KBM-7 (cell line): ENCODE results near the gene SDHC.
A peak's percentile ranks its signal among the peaks of the same experiment; 100 is the strongest.
"Not testable (repeated sequence)": the region's sequence is repeated elsewhere in the genome, so short reads cannot be mapped to it uniquely, and the experiment has no call there.

ENCODE experiments used
- DNase-seq: peaks from one replicate; pipeline ENCODE4 v3.0.0-alpha.2; 2015
- in situ Hi-C: fragments of 300-500 bp; cut with MboI; formaldehyde crosslinking; loops from 2 replicates; pipeline ENCODE4 v1.14.3; 2020; ENCODE audit warnings: low sequenced_read_pairs, low pct_unique_long_range_greater_than_20kb, mixed read lengths

Gene SDHC

GRCh38 chr1:161307892-161308638 is 6.1 kb upstream of the SDHC start:
- in situ Hi-C loops = no loop called here
- no peak for DNase-seq

- no peak for DNase-seq
- in situ Hi-C loops = no loop called here
Observed at GRCh38 chr1:161309868-161310267, 4.3 kb upstream of the SDHC start, which contains the start of gene MPZ. TSS of gene MPZ (minus strand) at chr1:161309968. CDS start at chr1:161309905, 63 bp downstream.

- in situ Hi-C loops = no loop called here
- DNase-seq = no peak
Observed at GRCh38 chr1:161311595-161312181, 2.5 kb upstream of the SDHC start.

GRCh38 chr1:161313554-161314200 is 504 bp upstream of the SDHC start:
- no peak for DNase-seq
- in situ Hi-C loops = no loop called here

- DNase-seq = peak; percentile 30
- in situ Hi-C loops = not testable (repeated sequence)
Observed at GRCh38 chr1:161315841-161316674, 1.9 kb downstream of the SDHC start.

- DNase-seq = no peak
- in situ Hi-C loops = no loop called here
Observed at GRCh38 chr1:161324020-161324419, 9.8 kb downstream of the SDHC start.

GRCh38 chr1:161330346-161330745 is 16.2 kb downstream of the SDHC start:
- in situ Hi-C loops = no loop called here
- DNase-seq = no peak

GRCh38 chr1:161333166-161333565 is 19.0 kb downstream of the SDHC start:
- DNase-seq = no peak
- in situ Hi-C loops = no loop called here

- no peak for DNase-seq
- in situ Hi-C loops = no loop called here
Observed at GRCh38 chr1:161335796-161336195, 21.6 kb downstream of the SDHC start.

- in situ Hi-C loops = no loop called here
- DNase-seq = no peak
Observed at GRCh38 chr1:161342177-161342576, 28.0 kb downstream of the SDHC start.

GRCh38 chr1:161342821-161343220 is 28.6 kb downstream of the SDHC start:
- in situ Hi-C loops = no loop called here
- DNase-seq = no peak

GRCh38 chr1:161350671-161351070 is 36.5 kb downstream of the SDHC start:
- in situ Hi-C loops = no loop called here
- peak; percentile 85 for DNase-seq

GRCh38 chr1:161351482-161351881 is 37.3 kb downstream of the SDHC start:
- in situ Hi-C loops = no loop called here
- DNase-seq = peak; percentile 39

- DNase-seq = no peak
- in situ Hi-C loops = no loop called here
Observed at GRCh38 chr1:161357073-161357472, 42.9 kb downstream of the SDHC start.

- in situ Hi-C loops = no loop called here
- peak; percentile 69 for DNase-seq
Observed at GRCh38 chr1:161359291-161359690, 45.1 kb downstream of the SDHC start.

- in situ Hi-C loops = no loop called here
- DNase-seq = no peak
Observed at GRCh38 chr1:161364332-161364731, 50.2 kb downstream of the SDHC start.

GRCh38 chr1:161365207-161365606 is 51.0 kb downstream of the SDHC start:
- no peak for DNase-seq
- in situ Hi-C loops = no loop called here

GRCh38 chr1:161367684-161368400 is 53.7 kb downstream of the SDHC start, which contains the start of gene CFAP126:
TSS of gene CFAP126 (minus strand) at chr1:161367876. CDS start at chr1:161367868, 8 bp downstream.
- peak; percentile 83 for DNase-seq
- in situ Hi-C loops = no loop called here

GRCh38 chr1:161373442-161373841 is 59.3 kb downstream of the SDHC start:
- in situ Hi-C loops = no loop called here

More at GRCh38 chr1:161373442-161373841, 59.3 kb downstream of the SDHC start:
- DNase-seq = no peak
